ENCODE measurements around the gene ZNF462.
"Not testable (repeated sequence)": the region's sequence is repeated elsewhere in the genome, so short reads cannot be mapped to it uniquely, and the experiment has no call there.

The ZNF462 gene

GRCh38 chr9:106887066-106887465 lies 24.1 kb downstream of the ZNF462 start:
- DNase-seq, result no peak

GRCh38 chr9:106889061-106889590 lies 26.2 kb downstream of the ZNF462 start:
- DNase-seq, result no peak

GRCh38 chr9:106890608-106891007 lies 27.6 kb downstream of the ZNF462 start:
- peak; percentile 5 for DNase-seq

GRCh38 chr9:106891286-106891685 lies 28.3 kb downstream of the ZNF462 start:
- no peak for DNase-seq

- DNase-seq, result no peak
Observed at GRCh38 chr9:106892632-106893031, 29.7 kb downstream of the ZNF462 start.

- DNase-seq, result no peak
Observed at GRCh38 chr9:106893088-106893487, 30.1 kb downstream of the ZNF462 start.

GRCh38 chr9:106896695-106897094 lies 33.7 kb downstream of the ZNF462 start:
- DNase-seq, result no peak

- no peak for DNase-seq
Observed at GRCh38 chr9:106897236-106897635, 34.3 kb downstream of the ZNF462 start.

- no peak for DNase-seq
Observed at GRCh38 chr9:106897751-106898150, 34.8 kb downstream of the ZNF462 start.

GRCh38 chr9:106900523-106900922 lies 37.6 kb downstream of the ZNF462 start:
- not testable (repeated sequence) for DNase-seq

GRCh38 chr9:106906129-106906528 lies 43.2 kb downstream of the ZNF462 start:
- DNase-seq, result no peak

GRCh38 chr9:106911951-106912350 lies 49.0 kb downstream of the ZNF462 start:
- DNase-seq, result no peak

- DNase-seq, result no peak
Observed at GRCh38 chr9:106913276-106913675, 50.3 kb downstream of the ZNF462 start.

- DNase-seq, result no peak
Observed at GRCh38 chr9:106915851-106916250, 52.9 kb downstream of the ZNF462 start.

GRCh38 chr9:106916466-106917235 lies 53.7 kb downstream of the ZNF462 start:
- no peak for DNase-seq

GRCh38 chr9:106918825-106919509 lies 56.0 kb downstream of the ZNF462 start:
- DNase-seq, result no peak

- no peak for DNase-seq
Observed at GRCh38 chr9:106920091-106920490, 57.1 kb downstream of the ZNF462 start.

- peak; percentile 37 for DNase-seq
Observed at GRCh38 chr9:106920701-106921283, 57.8 kb downstream of the ZNF462 start.

- peak; percentile 96 for DNase-seq
Observed at GRCh38 chr9:106921341-106921899, 58.5 kb downstream of the ZNF462 start.

GRCh38 chr9:106922026-106922425 lies 59.1 kb downstream of the ZNF462 start:
- no peak for DNase-seq

- DNase-seq, result no peak
Observed at GRCh38 chr9:106925392-106925791, 62.4 kb downstream of the ZNF462 start.

- no peak for DNase-seq
Observed at GRCh38 chr9:106927916-106928315, 65.0 kb downstream of the ZNF462 start.

- DNase-seq, result no peak
Observed at GRCh38 chr9:106928350-106928749, 65.4 kb downstream of the ZNF462 start.
